Measurements from ENCODE around the gene ATP6AP1.

Gene ATP6AP1

GRCh38 chrX:154443992-154444754, 15.7 kb downstream of the ATP6AP1 start, which contains the start of gene FAM50A:
Gene FAM50A (plus strand): TSS chrX:154444141. CDS start chrX:154444236, 95 bp downstream.
- DNase-seq = peak in 51 of 58 donors; percentile 6 to 80 (median 54)

- DNase-seq = no peak
Observed at GRCh38 chrX:154444755-154445246, 16.3 kb downstream of the ATP6AP1 start.

GRCh38 chrX:154445776-154446175, 17.3 kb downstream of the ATP6AP1 start:
- no peak for DNase-seq

- no peak for DNase-seq
Observed at GRCh38 chrX:154446430-154446829, 18.0 kb downstream of the ATP6AP1 start.

- DNase-seq = no peak
Observed at GRCh38 chrX:154448484-154448883, 20.0 kb downstream of the ATP6AP1 start.

GRCh38 chrX:154449618-154450017, 21.1 kb downstream of the ATP6AP1 start:
- DNase-seq = no peak

GRCh38 chrX:154450312-154450711, 21.8 kb downstream of the ATP6AP1 start:
- peak in 19 of 58 donors; percentile 1 to 49 (median 9) for DNase-seq

GRCh38 chrX:154452823-154453222, 24.3 kb downstream of the ATP6AP1 start:
- peak in 17 of 58 donors; percentile 1 to 20 (median 13) for DNase-seq

GRCh38 chrX:154457491-154458115, 29.1 kb downstream of the ATP6AP1 start:
- peak in 13 of 58 donors; percentile 14 to 51 (median 38) for DNase-seq

GRCh38 chrX:154458116-154458953, 29.9 kb downstream of the ATP6AP1 start, which contains the start of gene PLXNA3:
Gene PLXNA3 (plus strand): TSS chrX:154458281. CDS start chrX:154460184, 1,903 bp downstream.
- DNase-seq = peak in 34 of 58 donors; percentile 3 to 51 (median 24)

GRCh38 chrX:154458954-154459778, 30.7 kb downstream of the ATP6AP1 start:
- DNase-seq = peak in 19 of 58 donors; percentile 4 to 41 (median 12)

GRCh38 chrX:154459832-154460231, 31.4 kb downstream of the ATP6AP1 start:
- DNase-seq = no peak

- DNase-seq = peak in 1 of 58 donors; percentile 16
Observed at GRCh38 chrX:154460326-154460725, 31.8 kb downstream of the ATP6AP1 start.

- peak in 23 of 58 donors; percentile 3 to 44 (median 12) for DNase-seq
Observed at GRCh38 chrX:154462396-154462795, 33.9 kb downstream of the ATP6AP1 start.

- no peak for DNase-seq
Observed at GRCh38 chrX:154463611-154464220, 35.2 kb downstream of the ATP6AP1 start.

- no peak for DNase-seq
Observed at GRCh38 chrX:154464806-154465365, 36.4 kb downstream of the ATP6AP1 start.

- no peak for DNase-seq
Observed at GRCh38 chrX:154465601-154466000, 37.1 kb downstream of the ATP6AP1 start.

GRCh38 chrX:154466036-154466435, 37.6 kb downstream of the ATP6AP1 start:
- no peak for DNase-seq

- no peak for DNase-seq
Observed at GRCh38 chrX:154466907-154467306, 38.4 kb downstream of the ATP6AP1 start.
